Neuron (in vitro differentiated cells): ENCODE data around the gene SOHLH2.

Source experiments
- H2AFZ ChIP-seq: one replicate; pipeline ENCODE4 v1.6.1; 2013; ENCODE audit warnings: low read depth, mild to moderate bottlenecking, inconsistent platforms, low read length, moderate library complexity
- H3K27me3 ChIP-seq: one replicate; pipeline ENCODE4 v1.6.1; 2013; ENCODE audit warnings: low read length; ENCODE audit not compliant: insufficient read depth
- H3K36me3 ChIP-seq: one replicate; pipeline ENCODE4 v1.6.1; 2013; ENCODE audit warnings: low read length; ENCODE audit not compliant: insufficient read depth
- H3K4me1 ChIP-seq: one replicate; pipeline ENCODE4 v1.6.1; 2013; ENCODE audit warnings: low read length; ENCODE audit not compliant: insufficient read depth
- H3K4me3 ChIP-seq: 2 replicates; pipeline ENCODE4 v1.5.1; 2013; ENCODE audit warnings: mild to moderate bottlenecking, low read length, moderate library complexity
- H3K9me3 ChIP-seq: one replicate; pipeline ENCODE4 v1.6.1; 2013; ENCODE audit warnings: low read length

The SOHLH2 gene

DNA sequence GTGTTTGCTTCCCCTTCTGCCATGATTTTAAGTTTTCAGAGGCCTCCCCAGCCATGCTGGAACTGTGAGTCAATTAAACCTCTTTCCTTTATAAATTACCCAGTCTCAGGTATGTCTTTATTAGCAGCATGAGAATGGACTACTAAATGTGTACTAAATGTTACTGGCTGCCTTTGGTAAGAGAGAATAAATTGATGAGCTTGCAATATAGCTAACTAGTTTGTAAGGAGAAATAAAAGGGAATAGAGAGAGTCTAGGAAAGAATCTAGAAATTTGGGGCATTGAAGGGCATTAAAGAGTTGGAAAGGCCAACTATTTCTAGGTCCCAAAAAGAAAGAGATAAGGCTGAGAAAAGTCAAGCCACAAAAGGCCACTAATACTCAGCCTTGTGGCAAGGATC, 5.5 kb upstream of the SOHLH2 start:
- Histone ChIP-seq H3K36me3 (no peaks in the 10 kb centered on the region), H2AFZ (no peak overlapping the region), H3K4me3 (no peak overlapping the region), H3K9me3 (no peaks in the 10 kb centered on the region), H3K4me1 (no peaks in the 10 kb centered on the region), H3K27me3 (no peaks in the 10 kb centered on the region)

DNA sequence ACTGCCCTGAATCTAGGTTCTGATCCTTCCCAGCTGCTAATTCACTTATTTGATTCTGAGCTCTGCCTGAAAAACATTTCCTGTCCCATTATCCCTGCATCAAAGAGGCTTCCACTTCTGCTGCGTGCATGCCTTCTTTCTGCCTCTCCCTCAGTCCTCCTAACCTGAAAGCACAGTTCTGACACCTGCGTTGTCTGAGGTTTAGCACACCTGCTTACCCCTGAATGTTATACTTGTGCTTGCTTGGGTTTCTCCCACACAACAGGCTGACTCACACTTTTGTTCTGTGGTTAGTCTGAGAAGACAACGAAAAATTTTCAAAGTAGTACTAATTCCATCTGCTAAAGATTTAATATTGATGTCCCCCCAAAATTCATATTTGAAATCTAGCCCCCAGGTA, 3.1 kb upstream of the SOHLH2 start:
- H3K36me3 ChIP-seq = no peaks in the 10 kb centered on the region
- no peaks in the 10 kb centered on the region for H3K4me1 ChIP-seq
- no peak overlapping the region for H2AFZ ChIP-seq
- no peaks in the 10 kb centered on the region for H3K9me3 ChIP-seq
- no peaks in the 10 kb centered on the region for H3K27me3 ChIP-seq
- H3K4me3 ChIP-seq = no peak overlapping the region

GRCh38 chr13:36212789-36213188, 1.6 kb downstream of the SOHLH2 start:
- H3K36me3 ChIP-seq = no peaks in the 10 kb centered on the region
- H2AFZ ChIP-seq = no peak overlapping the region
- peaks cover 6% of the 10 kb centered on the region for H3K4me1 ChIP-seq
- no peaks in the 10 kb centered on the region for H3K9me3 ChIP-seq
- H3K27me3 ChIP-seq = no peaks in the 10 kb centered on the region
- no peak overlapping the region for H3K4me3 ChIP-seq

- no peaks in the 10 kb centered on the region for H3K9me3 ChIP-seq
Observed at GRCh38 chr13:36211567-36211966, 2.8 kb downstream of the SOHLH2 start.

DNA sequence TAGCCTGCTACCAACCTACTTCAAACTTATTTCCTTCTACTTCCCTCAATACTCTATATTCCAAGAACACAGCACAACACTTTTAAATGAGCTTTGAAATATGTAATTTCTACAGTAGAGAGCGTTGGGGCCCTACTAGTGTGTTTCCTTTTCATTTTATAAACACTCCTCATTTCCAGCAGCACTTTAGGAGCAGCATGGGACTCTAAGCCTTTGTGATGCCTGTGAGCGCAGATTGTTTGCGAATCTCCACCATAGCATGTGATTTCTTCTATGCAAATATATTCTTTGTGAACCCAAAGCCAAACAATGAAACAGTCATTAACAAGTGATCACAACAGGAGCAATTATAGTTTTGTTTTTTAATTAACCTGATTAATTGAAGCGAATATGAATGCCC, 3.6 kb downstream of the SOHLH2 start:
- H3K4me3 ChIP-seq = no peak overlapping the region
- H3K9me3 ChIP-seq = no peaks in the 10 kb centered on the region
- H3K27me3 ChIP-seq = no peaks in the 10 kb centered on the region
- no peak overlapping the region for H2AFZ ChIP-seq
- no peaks in the 10 kb centered on the region for H3K36me3 ChIP-seq
- H3K4me1 ChIP-seq = peaks cover 6% of the 10 kb centered on the region

More at GRCh38 chr13:36211567-36211966, 2.8 kb downstream of the SOHLH2 start:
- H2AFZ ChIP-seq = no peak overlapping the region
- peaks cover 6% of the 10 kb centered on the region for H3K4me1 ChIP-seq
- no peaks in the 10 kb centered on the region for H3K36me3 ChIP-seq
- no peak overlapping the region for H3K4me3 ChIP-seq
- H3K27me3 ChIP-seq = no peaks in the 10 kb centered on the region

DNA sequence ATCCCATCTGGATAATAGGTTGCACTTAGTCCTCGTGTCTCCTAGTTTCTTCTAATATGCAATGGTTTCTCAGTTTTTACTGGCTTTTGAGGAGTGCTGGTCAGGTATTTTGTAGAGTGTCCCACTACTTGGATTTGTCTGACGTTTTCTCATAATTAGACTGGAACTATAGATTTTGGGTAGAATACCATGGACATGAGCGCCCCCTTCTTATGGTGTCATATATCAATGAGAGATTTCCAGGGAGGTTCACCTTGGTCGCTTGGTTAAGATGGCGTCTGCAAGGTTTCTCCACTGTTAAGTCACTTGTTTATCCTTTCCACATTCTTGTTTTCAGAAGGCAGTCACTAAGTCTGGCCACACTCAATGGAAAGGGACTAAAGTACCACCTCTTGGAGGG, 6.7 kb downstream of the SOHLH2 start:
- Histone ChIP-seq H3K36me3 (no peaks in the 10 kb centered on the region), H3K27me3 (no peaks in the 10 kb centered on the region), H2AFZ (no peak overlapping the region), H3K4me3 (no peak overlapping the region), H3K9me3 (no peaks in the 10 kb centered on the region), H3K4me1 (peaks cover 6% of the 10 kb centered on the region)

DNA sequence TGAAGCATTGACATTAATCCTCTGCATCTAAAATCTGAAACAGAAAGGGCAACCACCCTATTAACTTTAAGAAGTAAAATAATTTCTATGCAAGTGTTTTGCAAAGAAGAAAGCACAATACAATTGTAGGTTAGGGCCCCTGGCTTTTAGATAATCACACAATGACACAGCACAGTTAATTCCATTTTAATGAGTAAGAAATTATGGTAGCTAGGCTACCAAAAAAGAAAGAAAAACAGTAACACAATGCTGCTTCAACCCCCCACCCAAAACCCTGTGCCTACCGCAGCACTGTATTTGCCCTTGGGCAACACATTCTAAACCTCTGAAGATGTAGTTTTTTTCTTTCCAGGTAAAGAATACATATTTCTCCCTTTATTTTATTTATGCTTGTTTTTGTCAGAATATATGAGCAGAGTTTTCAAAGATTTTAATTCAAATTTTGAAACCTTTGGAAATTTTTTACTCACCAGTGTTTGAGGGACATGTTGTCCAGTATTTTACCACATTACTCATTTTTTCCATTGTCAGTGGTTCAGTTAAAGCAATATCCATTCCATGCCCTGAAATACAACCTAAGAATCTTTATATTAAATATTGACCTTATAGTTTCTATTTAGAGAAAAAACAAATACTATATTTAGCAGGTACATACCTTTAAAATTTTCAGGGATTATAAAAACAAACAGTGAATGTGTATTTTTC, 21.1 kb downstream of the SOHLH2 start:
- Histone ChIP-seq H3K9me3 (no peaks in the 10 kb centered on the region), H3K4me3 (no peak overlapping the region), H3K4me1 (peaks cover 15% of the 10 kb centered on the region), H3K36me3 (no peaks in the 10 kb centered on the region), H3K27me3 (no peaks in the 10 kb centered on the region), H2AFZ (no peak overlapping the region)

- no peaks in the 10 kb centered on the region for H3K9me3 ChIP-seq
- H3K4me3 ChIP-seq = no peak overlapping the region
- peaks cover 15% of the 10 kb centered on the region for H3K4me1 ChIP-seq
- no peak overlapping the region for H2AFZ ChIP-seq
- H3K36me3 ChIP-seq = no peaks in the 10 kb centered on the region
- no peaks in the 10 kb centered on the region for H3K27me3 ChIP-seq
Observed at GRCh38 chr13:36192166-36192565, 22.2 kb downstream of the SOHLH2 start.

DNA sequence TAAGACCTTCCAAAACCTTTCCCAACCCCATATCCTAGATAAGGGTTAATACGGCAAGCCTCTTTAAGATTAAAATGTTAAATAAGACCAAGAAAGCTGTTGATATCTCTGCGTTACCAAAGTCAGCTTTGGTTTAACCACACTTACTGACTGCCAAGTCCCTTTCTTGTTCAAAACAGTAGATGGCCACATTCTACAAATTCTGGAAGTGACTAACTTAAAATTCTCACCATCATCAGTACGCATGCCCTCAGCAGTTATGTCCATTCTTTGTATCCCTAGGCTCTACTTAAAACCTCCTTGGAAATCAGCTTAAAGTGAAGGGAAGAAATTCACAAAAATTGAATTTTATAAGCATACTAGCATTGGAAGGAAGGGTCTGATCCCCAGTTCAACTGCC, 23.6 kb downstream of the SOHLH2 start:
- Histone ChIP-seq H3K9me3 (no peaks in the 10 kb centered on the region), H3K4me3 (no peak overlapping the region), H3K4me1 (peaks cover 15% of the 10 kb centered on the region), H3K27me3 (no peaks in the 10 kb centered on the region), H3K36me3 (no peaks in the 10 kb centered on the region), H2AFZ (no peak overlapping the region)

GRCh38 chr13:36188441-36188840, 25.9 kb downstream of the SOHLH2 start:
- Histone ChIP-seq H2AFZ (no peak overlapping the region), H3K36me3 (no peaks in the 10 kb centered on the region), H3K27me3 (no peaks in the 10 kb centered on the region), H3K9me3 (peaks cover 3% of the 10 kb centered on the region), H3K4me1 (peaks cover 20% of the 10 kb centered on the region), H3K4me3 (no peak overlapping the region)

DNA sequence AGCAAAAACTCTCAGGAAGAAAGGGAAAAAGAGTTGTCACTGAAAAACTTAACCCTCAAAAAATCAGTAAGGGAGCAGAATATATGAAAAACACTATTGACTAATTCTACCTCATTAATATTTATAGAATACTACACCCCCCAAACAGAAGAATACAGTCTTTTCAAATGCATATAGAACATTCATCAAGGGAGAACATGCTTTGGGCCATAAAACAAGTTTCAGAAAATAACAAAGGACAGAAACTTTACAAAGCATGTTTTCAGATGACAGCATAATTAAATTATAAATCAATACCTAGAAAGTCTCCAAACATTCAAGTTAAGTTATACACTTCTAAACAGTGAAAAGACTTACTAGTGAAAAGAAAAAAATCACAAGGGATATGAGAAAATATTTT, 30.5 kb downstream of the SOHLH2 start:
- Histone ChIP-seq H3K36me3 (no peaks in the 10 kb centered on the region), H3K4me1 (peaks cover 6% of the 10 kb centered on the region), H3K9me3 (peaks cover 3% of the 10 kb centered on the region), H3K27me3 (no peaks in the 10 kb centered on the region), H2AFZ (no peak overlapping the region), H3K4me3 (no peak overlapping the region)

GRCh38 chr13:36175621-36176020, 38.7 kb downstream of the SOHLH2 start:
- H3K4me1 ChIP-seq = no peaks in the 10 kb centered on the region
- H2AFZ ChIP-seq = no peak overlapping the region
- no peaks in the 10 kb centered on the region for H3K27me3 ChIP-seq

GRCh38 chr13:36174923-36175322, 39.4 kb downstream of the SOHLH2 start:
- Histone ChIP-seq H3K4me3 (no peak overlapping the region), H3K27me3 (no peaks in the 10 kb centered on the region), H3K36me3 (no peaks in the 10 kb centered on the region), H3K9me3 (no peaks in the 10 kb centered on the region), H2AFZ (no peak overlapping the region), H3K4me1 (no peaks in the 10 kb centered on the region)

More at GRCh38 chr13:36175621-36176020, 38.7 kb downstream of the SOHLH2 start:
- no peak overlapping the region for H3K4me3 ChIP-seq
- H3K9me3 ChIP-seq = no peaks in the 10 kb centered on the region
- H3K36me3 ChIP-seq = no peaks in the 10 kb centered on the region
